HG02588 (cell line): ENCODE data around the gene ADH5.
"Not testable (repeated sequence)": the region's sequence is repeated elsewhere in the genome, so short reads cannot be mapped to it uniquely, and the experiment has no call there.

Experiments used
- ATAC-seq: cut with Tn5 transposase; IDR thresholded peaks from one replicate; pipeline ENCODE4 v1.9.1; 2021; ENCODE audit warnings: mild to moderate bottlenecking, moderate library complexity; ENCODE audit not compliant: unreplicated experiment

ADH5 gene

GRCh38 chr4:99088023-99088449, 552 bp downstream of the ADH5 start:
- peak; percentile 14 for ATAC-seq

- ATAC-seq: no peak
Measured at GRCh38 chr4:99084595-99084994, 4.0 kb downstream of the ADH5 start.

- ATAC-seq: no peak
Measured at GRCh38 chr4:99082192-99082591, 6.4 kb downstream of the ADH5 start.

- ATAC-seq: not testable (repeated sequence)
Measured at GRCh38 chr4:99080869-99081268, 7.7 kb downstream of the ADH5 start.

GRCh38 chr4:99079625-99080295, 8.8 kb downstream of the ADH5 start:
- ATAC-seq: no peak

GRCh38 chr4:99078931-99079624, 9.5 kb downstream of the ADH5 start:
- ATAC-seq: no peak

DNA sequence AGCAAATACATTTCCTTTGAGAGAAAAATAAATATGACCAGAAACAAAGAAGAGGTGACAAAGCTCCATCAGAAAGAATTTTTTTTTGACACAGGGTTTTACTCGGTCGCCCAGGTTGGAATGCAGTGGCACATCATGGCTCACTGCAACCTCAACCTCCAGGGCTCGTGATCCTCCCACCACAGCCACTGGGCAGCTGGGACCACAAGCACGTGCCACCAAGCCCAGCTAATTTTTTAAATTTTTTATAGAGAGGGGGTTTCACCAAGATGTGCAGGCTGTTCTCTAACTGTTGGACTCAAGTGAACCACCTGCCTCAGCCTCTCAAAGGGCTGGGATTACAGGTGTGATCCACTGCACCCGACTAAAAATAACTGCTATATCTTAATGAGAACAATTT, 10.3 kb downstream of the ADH5 start:
- ATAC-seq: no peak

DNA sequence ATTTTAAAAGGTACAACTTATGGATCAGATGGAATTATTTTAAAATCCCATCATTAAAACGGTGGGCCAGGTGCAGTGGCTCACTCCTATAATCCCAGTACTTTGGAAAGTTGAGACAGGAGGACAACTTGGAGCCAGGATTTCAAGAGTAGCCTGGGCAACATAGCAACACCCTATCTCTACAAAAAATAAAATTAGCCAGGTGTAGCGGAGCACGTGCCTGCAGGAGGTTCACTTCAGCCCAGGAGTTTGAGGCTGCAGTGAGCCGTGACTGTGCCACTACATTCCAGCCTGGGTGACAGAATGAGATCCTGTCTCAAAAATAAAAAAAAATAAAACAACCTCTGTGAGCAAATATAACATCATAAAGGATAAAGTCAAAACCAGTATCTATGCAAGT, 11.4 kb downstream of the ADH5 start:
- ATAC-seq: no peak

GRCh38 chr4:99076292-99076976, 12.2 kb downstream of the ADH5 start:
- no peak for ATAC-seq

- no peak for ATAC-seq
Measured at GRCh38 chr4:99074816-99075215, 13.8 kb downstream of the ADH5 start.

DNA sequence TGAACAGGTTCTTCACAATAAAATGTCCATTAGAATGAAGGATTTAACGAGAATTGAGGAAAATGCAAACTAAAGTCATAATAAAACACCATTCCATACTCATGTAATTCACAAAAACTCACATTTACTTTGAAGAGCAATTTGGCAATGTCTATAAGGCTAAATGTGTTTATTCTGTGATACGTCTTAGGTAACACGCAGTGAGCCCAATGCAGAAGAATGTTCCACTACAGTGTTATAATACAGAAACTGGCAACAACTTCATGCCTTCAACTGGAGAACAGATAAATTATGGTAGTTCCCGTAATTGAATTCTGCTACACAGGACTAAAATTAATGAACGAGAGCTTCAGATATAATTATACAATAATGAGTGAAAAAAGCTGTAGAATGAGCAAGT, 17.4 kb downstream of the ADH5 start:
- no peak for ATAC-seq

DNA sequence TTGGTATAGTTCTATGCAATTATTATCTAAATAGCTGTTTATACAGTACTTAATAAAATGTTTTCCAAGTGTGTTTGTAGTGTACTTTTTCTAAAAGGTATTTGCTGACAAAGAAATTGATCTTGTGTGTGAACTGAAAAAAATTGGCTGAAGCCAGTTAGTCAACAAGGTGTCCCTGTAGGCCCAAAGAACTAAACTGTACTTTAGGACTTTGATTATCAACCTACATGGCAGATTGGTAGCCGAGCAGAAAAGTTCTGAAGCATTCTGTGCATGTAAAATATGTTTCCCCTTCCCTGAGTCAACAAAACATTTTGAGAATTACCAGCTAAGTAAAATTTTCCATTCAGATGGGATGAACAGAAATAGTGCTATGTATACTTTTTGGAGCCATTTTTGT, 21.0 kb downstream of the ADH5 start:
- ATAC-seq: no peak

DNA sequence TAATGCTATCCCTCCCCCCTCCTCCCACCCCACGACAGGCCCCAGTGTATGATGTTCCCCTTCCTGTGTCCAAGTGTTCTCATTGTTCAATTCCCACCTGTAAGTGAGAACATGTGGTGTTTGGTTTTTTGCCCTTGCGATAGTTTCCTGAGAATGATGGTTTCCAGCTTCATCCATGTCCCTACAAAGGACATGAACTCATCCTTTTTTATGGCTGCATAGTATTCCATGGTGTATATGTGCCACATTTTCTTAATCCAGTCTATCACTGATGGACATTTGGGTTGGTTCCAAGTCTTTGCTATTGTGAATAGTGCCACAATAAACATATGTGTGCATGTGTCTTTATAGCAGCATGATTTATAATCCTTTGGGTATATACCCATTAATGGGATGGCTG, 23.1 kb downstream of the ADH5 start:
- ATAC-seq: not testable (repeated sequence)

- ATAC-seq: no peak
Measured at GRCh38 chr4:99062120-99062519, 26.5 kb downstream of the ADH5 start.

GRCh38 chr4:99061048-99061700, 27.4 kb downstream of the ADH5 start:
- ATAC-seq: no peak

DNA sequence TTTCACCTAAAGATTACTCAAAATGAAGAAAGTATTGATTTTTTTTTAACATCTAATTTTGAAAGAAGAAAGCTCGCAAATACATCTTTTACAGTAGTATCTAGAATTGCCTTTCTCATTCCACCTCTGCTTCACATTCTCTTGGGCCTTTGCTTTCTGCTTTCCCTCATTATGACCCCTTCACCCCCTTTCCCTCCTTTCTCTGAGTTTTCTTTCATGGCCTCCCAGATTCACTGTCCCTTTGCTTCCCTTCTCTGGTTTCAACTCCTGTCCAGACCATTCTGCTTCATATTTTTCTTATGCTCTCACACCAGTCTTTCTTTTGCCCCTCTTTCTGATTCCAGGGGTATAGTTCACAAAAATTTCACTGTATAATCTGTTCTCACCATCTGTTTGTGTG, 29.0 kb downstream of the ADH5 start:
- no peak for ATAC-seq

GRCh38 chr4:99058228-99058627, 30.4 kb downstream of the ADH5 start:
- no peak for ATAC-seq

GRCh38 chr4:99054428-99054994, 34.1 kb downstream of the ADH5 start:
- ATAC-seq: peak; percentile 48

- ATAC-seq: no peak
Measured at GRCh38 chr4:99052902-99053301, 35.7 kb downstream of the ADH5 start.

DNA sequence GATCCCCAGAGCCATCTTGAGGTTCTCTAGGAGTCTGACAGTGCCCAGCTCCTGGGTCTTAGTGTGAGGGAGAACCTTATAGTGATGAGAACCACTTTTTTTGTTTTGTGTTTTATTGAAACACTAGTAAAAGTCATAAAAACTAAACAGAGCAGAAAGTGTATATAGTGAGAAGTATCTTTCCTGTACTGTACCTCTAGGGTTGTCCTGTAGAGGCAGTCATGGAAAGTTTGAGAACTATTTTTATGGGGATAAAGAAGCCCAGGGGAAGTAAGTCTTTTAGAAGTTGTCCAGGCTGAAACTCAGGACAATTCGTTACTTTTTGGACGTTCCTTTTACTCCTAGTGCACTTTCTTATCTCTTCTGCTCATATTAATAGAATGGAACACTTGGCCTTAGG, 40.9 kb downstream of the ADH5 start:
- ATAC-seq: no peak

DNA sequence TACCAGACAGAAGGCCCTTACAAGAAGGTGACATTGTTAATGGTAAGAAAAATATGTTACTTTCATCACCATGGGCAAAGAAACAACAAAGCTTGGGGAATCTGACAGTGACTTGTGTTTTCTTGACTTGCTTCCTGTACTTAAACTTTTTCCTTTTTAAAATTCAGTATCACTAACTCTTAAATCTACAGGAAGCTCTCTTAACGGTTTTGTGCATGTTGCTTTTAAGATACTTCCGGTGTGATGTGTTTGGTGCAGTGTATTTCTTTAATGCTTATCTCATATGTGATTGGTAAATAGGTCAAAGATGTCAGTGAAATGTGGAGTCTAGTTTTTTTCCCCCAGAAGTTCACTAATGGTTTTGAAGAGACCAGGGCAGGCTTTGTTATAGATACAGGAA, 45.2 kb downstream of the ADH5 start:
- no peak for ATAC-seq
